Activated CD4-positive, CD25-positive, alpha-beta regulatory T cell treated with anti-CD3 and anti-CD28 coated beads, Interleukin-2, amount 50 U/mL, for 24 hours (primary cell): ENCODE data around the gene NBPF1.
A peak's percentile ranks its signal among the peaks of the same experiment; 100 is the strongest.
"Not testable (repeated sequence)": the region's sequence is repeated elsewhere in the genome, so short reads cannot be mapped to it uniquely, and the experiment has no call there.

Experiments
- ATAC-seq, 2 donors: fragments of 150-1000 bp; cut with Tn5 transposase; one replicate each; pipeline ENCODE4 v1.10.0; 2021; ENCODE audit warnings: mild to moderate bottlenecking in 1 of 2, moderate library complexity in 1 of 2

The NBPF1 gene

DNA sequence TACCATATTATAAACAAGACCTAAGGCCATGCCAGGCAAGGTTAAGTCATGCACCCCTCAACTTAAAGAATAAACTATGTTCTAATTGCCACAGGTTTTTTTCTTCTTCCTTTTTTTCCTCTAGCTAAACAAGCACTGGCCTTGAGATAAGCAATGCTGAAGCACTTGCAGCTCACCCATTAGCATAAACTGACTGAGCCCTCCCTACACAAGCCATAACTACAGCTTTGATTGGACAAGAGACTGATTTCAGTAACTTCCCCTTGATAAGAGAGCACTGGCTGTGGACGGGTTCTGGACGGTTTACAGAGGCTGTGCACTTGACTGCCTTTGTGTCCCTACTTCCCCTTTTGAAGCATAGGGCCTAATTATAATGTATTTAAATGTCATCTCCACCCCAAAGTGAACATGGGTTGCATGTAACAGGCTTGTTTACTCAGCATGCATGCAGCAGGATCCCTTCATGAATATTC is 72.9 kb downstream of the NBPF1 start:
- ATAC-seq: not testable (repeated sequence)

DNA sequence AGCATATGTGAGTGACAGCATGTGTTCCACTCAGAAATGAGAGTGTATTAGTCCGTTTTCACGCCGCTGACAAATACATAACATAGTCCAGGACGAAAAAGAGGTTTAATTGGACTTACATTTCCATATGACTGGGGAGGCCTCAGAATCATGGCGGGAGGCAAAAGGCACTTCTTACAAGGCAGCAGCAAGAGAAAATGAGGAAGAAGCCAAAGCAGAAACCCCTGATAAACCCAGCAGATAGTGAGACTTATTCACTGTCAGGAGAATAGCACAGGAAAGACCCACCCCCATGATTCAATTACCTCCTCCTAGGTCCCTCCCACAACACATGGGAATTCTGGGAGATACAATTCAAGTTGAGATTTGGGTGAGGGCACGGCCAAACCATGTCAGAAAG is 75.8 kb downstream of the NBPF1 start:
- not testable (repeated sequence) for ATAC-seq

GRCh38 chr1:16536796-16537195 is 76.6 kb downstream of the NBPF1 start:
- ATAC-seq: not testable (repeated sequence)

- ATAC-seq: not testable (repeated sequence)
These were observed 77.5 kb downstream of the NBPF1 start for GRCh38 chr1:16535898-16536297.

GRCh38 chr1:16535487-16535886 is 77.9 kb downstream of the NBPF1 start:
- ATAC-seq: not testable (repeated sequence)

- ATAC-seq: peak; percentile 75 to 78
These were observed 78.4 kb downstream of the NBPF1 start for GRCh38 chr1:16534829-16535456.

DNA sequence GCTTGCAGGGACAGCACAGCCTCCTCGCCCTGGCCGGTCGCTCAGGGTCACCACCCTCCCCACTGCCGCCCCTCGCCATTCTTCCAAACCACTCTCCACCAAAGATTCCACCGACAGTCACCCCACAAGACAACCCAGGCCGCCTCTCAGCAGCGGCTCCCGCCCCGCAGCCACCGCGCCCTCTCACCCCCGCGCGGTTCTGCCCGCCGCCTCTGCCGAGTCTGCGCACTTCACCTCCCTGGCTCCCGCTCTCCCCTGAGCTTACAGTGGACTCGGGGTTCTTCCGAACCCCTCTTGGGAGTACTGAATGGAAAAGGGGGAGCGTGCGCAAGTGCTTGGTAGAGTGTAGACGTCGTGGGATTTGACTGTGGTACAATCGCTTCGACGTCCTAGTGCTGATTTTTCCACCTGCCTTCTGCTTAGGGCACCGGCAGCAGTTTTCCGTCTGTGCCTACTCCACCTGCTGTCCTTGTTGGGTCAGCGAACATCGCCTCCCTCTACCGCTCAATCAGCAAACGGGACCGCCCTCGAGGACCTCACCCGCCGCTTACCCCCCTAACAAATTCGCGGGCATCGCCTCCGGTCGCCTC is 79.0 kb downstream of the NBPF1 start:
- peak in 1 of 2 donors; percentile 32 for ATAC-seq

DNA sequence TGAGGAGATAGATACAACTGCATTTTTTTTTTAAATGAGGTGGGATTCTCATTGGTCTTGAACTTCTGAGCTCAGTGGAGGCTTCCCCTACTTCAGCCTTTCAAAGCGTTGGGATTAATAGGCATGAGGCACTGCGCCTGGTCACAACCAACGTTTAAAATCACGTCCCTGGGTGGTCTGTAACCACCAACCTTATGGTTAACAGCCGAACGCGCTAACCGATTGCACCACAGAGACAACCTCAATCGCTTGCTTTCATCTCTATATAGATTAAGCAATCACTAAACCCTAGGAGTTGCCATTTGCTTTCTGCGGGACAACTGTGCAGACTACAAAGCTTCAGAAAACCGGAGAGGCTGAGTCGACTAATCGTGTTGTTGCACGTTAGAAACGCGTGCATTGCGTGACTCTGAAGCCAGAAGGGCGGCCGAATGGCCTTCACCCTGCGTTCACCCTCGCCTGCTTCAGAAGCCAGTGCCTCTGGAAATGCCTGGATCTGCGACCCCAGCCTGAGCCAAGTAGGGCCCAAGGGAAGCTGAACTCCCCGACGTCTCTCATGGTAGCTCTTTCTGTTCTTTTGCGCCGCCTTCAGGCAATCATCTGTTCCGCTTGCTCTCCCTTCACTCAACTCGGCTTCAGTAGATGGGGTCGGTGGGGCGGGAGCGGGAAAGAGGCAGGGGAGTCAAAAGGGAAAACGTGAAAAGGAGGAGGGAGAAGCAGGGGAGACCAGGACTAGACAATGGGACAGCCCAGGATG is 81.0 kb downstream of the NBPF1 start:
- not testable (repeated sequence) for ATAC-seq

DNA sequence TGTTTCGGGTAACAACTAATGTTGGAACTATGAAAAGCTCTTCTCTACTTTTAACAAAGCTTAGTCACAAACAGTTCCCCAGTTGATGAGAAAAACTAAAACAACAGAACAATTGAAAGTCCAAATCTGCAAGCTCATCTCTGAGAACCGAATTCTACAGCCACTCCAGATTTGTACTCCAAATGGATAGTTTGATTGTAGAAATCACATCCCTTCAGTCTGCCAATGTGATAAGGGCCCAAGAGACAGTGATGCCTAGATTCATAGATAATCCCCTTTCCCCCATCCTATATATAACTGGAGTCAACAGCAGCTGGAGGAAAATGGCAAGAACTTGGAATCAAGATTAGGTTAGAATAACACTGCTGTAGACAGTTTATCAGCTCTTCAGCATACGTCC is 85.0 kb downstream of the NBPF1 start:
- not testable (repeated sequence) for ATAC-seq

DNA sequence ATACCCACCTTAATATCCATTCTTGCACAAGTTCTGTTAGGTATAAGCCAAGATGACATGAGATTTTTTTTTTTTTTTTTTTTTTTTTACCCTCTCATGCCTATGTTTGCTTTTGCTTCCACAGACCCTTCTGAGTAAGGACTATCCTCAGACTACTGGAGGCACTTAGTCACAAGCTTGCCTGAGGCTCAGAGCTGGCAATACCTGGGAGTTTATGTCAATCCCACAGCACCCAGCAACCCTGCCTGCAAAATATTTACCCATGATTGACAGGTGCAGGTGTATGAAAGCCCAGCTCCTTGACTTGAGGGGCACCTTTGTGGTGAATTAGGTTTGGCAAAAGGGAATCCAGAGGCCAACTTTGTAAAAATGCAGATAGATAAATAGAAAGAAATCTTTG is 87.6 kb downstream of the NBPF1 start:
- not testable (repeated sequence) for ATAC-seq

DNA sequence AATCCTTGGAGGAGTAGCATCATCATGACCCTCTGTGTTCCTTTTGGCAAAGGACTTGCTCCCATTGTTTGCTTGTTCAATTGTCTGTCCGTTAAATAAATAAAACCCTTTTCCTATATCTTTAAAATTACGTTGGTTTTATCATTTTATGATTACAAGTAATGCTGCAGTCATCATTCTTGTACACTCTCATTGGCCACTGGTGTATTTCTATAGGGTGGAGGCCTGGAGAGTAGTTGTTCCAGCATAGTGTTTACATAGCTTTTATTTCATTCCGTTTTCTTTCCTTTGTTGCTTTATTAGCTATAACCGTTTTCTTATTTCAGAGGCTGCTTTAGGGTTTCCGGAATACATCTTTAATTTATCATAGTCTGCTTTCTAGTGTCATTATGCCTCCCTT is 91.7 kb downstream of the NBPF1 start:
- not testable (repeated sequence) for ATAC-seq

DNA sequence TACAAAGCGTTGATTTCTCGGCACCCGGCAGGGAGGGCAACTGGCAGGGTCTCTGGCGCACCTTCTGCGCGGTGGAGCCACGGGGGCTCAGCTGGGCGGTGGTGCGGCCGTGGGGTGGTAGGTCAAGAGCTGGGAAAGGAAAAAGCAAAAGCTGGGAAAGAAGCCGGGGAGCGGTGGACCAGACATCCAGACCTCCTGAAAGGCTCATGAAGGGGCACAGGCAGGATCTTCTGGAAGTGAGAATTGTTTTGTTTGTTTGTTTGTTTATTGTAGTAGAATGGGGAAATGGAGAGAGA is 92.1 kb downstream of the NBPF1 start:
- no peak for ATAC-seq

- ATAC-seq: not testable (repeated sequence)
These were observed 92.7 kb downstream of the NBPF1 start for GRCh38 chr1:16520435-16521287.

- not testable (repeated sequence) for ATAC-seq
These were observed 94.0 kb downstream of the NBPF1 start for GRCh38 chr1:16519255-16519951.

DNA sequence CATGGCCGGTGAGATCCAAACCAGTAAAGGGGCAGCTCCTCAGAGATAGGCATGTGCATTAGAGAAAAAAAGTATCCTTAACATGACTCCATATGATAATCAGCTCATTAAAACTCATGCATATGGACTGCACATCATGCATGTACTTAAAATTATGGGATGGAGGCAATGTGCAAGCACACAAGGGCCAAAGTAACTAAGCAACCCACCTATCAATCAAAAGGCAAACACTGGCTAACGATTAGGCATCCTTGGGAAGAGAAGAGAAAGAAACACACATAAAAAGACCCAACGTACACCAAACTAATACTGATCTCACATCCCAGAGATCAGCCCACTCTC is 94.5 kb downstream of the NBPF1 start:
- ATAC-seq: not testable (repeated sequence)

GRCh38 chr1:16516694-16517410 is 96.5 kb downstream of the NBPF1 start:
- not testable (repeated sequence) for ATAC-seq

GRCh38 chr1:16514107-16515055 is 99.0 kb downstream of the NBPF1 start, which contains the start of gene RNU1-1:
Gene RNU1-1 (minus strand): TSS chr1:16514285.
- ATAC-seq: peak; percentile 27 to 42

GRCh38 chr1:16513412-16514106 is 99.8 kb downstream of the NBPF1 start:
- ATAC-seq: peak; percentile 94 to 95

DNA sequence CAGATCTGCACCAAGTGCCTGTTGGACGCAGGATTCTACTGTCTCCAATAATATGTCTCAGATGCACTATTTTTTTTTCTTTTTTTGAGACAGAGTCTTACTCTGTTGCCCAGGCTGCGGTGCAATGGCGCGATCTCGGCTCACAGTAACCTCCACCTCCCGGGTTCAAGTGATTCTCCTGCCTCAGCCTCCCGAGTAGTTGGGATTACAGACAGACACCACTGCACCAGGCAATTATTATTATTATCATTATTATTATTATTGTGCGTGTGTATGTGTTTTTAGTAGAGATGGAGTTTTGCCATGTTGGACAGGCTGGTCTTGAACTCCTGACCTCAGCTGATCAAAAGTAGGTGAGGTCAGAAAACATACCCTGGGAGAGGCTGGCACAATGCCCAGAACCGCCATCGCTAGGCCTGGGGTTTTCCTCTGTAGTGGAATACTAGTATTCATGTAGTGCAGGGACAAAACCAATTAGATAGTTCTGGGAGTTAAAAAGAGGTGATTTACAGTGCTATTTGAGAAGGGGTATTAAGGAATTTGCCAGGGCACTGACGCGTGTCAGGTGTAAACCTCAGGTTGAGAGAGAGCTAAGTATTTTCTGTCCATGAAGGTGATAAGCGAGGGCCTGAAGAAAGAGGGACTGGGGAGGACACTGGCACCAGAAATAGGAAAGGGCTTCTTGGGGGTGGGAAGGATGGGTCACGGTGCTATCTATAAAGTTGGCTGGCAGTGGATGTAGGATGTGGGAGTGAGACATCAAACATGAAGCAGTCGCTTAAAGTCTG is 100.5 kb downstream of the NBPF1 start:
- ATAC-seq: peak; percentile 36 to 42
